Mesendoderm (in vitro differentiated cells): ENCODE measurements around the gene RREB1.
A peak's percentile ranks its signal among the peaks of the same experiment; 100 is the strongest.

Experiments
- DNase-seq: peaks from one replicate; pipeline ENCODE4 v3.0.0; 2013
- H2AK5ac ChIP-seq: 2 replicates; pipeline ENCODE4 v1.6.1; 2013; ENCODE audit warnings: low read length, inconsistent platforms
- H2BK120ac ChIP-seq: 2 replicates; pipeline ENCODE4 v1.6.1; 2013; ENCODE audit warnings: low read depth, mild to moderate bottlenecking, low read length, moderate library complexity, mixed read lengths
- H2BK15ac ChIP-seq: replicated peaks from 2 replicates; pipeline ENCODE4 v1.6.1; 2013; ENCODE audit warnings: low read depth, mild to moderate bottlenecking, moderate library complexity
- H2BK5ac ChIP-seq: 2 replicates; pipeline ENCODE4 v1.6.1; 2013; ENCODE audit warnings: low read length, inconsistent platforms
- H3K18ac ChIP-seq: 2 replicates; pipeline ENCODE4 v1.6.1; 2013; ENCODE audit warnings: mild to moderate bottlenecking, low read length, mixed read lengths
- H3K23ac ChIP-seq: one replicate; pipeline ENCODE4 v1.6.1; 2013; ENCODE audit warnings: low read length
- H3K27ac ChIP-seq: 2 replicates; pipeline ENCODE4 v1.5.1; 2013; ENCODE audit warnings: low read depth, mild to moderate bottlenecking, inconsistent platforms, low read length, moderate library complexity
- H3K27me3 ChIP-seq: 2 replicates; pipeline ENCODE4 v1.6.1; 2013; ENCODE audit warnings: low read length, control low read depth, mild to moderate bottlenecking, inconsistent platforms; ENCODE audit not compliant: insufficient read depth, poor library complexity
- H3K36me3 ChIP-seq: 2 replicates; pipeline ENCODE4 v1.6.1; 2013; ENCODE audit warnings: low read length, inconsistent platforms; ENCODE audit not compliant: control insufficient read depth, insufficient read depth
- H3K4ac ChIP-seq: one replicate; pipeline ENCODE4 v1.6.1; 2013; ENCODE audit warnings: low read depth, mild to moderate bottlenecking, low read length, moderate library complexity
- H3K4me1 ChIP-seq: 2 replicates; pipeline ENCODE4 v1.6.1; 2013; ENCODE audit warnings: low read depth, low read length, inconsistent platforms; ENCODE audit not compliant: control insufficient read depth
- H3K4me2 ChIP-seq: 2 replicates; pipeline ENCODE4 v1.6.1; 2013; ENCODE audit warnings: low read length
- H3K4me3 ChIP-seq: 2 replicates; pipeline ENCODE4 v1.5.1; 2013; ENCODE audit warnings: mild to moderate bottlenecking, low read length
- H3K56ac ChIP-seq: one replicate; pipeline ENCODE4 v1.6.1; 2013; ENCODE audit warnings: low read length
- H3K79me1 ChIP-seq: 2 replicates; pipeline ENCODE4 v1.6.1; 2013; ENCODE audit warnings: low read length, inconsistent platforms
- H3K79me2 ChIP-seq: 2 replicates; pipeline ENCODE4 v1.6.1; 2013; ENCODE audit warnings: mild to moderate bottlenecking, low read length; ENCODE audit not compliant: control insufficient read depth, insufficient read depth
- H3K9ac ChIP-seq: 2 replicates; pipeline ENCODE4 v1.6.1; 2013; ENCODE audit warnings: low read length, inconsistent platforms
- H4K5ac ChIP-seq: one replicate; pipeline ENCODE4 v1.6.1; 2013; ENCODE audit warnings: low read length
- H4K8ac ChIP-seq: one replicate; pipeline ENCODE4 v1.6.1; 2013; ENCODE audit warnings: low read depth, mild to moderate bottlenecking, control low read depth, low read length, moderate library complexity
- WGBS: extraction: QIAGEN DNeasy Blood & Tissue Kit; methylation state at CpG from one replicate; pipeline ENCODE4 v1.1.7; 2013; ENCODE audit warnings: low lambda C conversion rate, missing lambda C conversion rate; ENCODE audit not compliant: insufficient coverage; ENCODE audit errors: extremely low coverage; 5-methylcytosine and 5-hydroxymethylcytosine counted together

RREB1 gene

GRCh38 chr6:7165890-7166267 is 58.1 kb downstream of the RREB1 start:
- Histone ChIP-seq H3K9ac (no peak overlapping the region), H2BK5ac (peak overlapping the region; percentile 28), H3K4ac (peak overlapping the region; percentile 75), H3K79me2 (peaks cover 47% of the 10 kb centered on the region), H2BK15ac (no peak overlapping the region), H3K18ac (peak overlapping the region; percentile 89), H3K79me1 (peaks cover 38% of the 10 kb centered on the region), H2BK120ac (no peak overlapping the region), H3K23ac (no peak overlapping the region), H3K4me3 (no peak overlapping the region), H2AK5ac (no peak overlapping the region), H3K4me1 (peaks cover 39% of the 10 kb centered on the region), H4K5ac (no peak overlapping the region), H3K4me2 (no peak overlapping the region), H3K56ac (peak overlapping the region; percentile 75), H3K36me3 (no peaks in the 10 kb centered on the region), H4K8ac (no peak overlapping the region), H3K27ac (peak overlapping the region; percentile 30), H3K27me3 (no peaks in the 10 kb centered on the region)
- no peak for DNase-seq
- WGBS, result no CpG with 5 or more reads among the region's 4 CpGs

GRCh38 chr6:7166410-7167293 is 58.9 kb downstream of the RREB1 start:
- DNase-seq, result no peak
- WGBS, result no CpG with 5 or more reads among the region's 19 CpGs
- H3K56ac ChIP-seq, result peak overlapping the region; percentile 69

GRCh38 chr6:7169296-7169721 is 61.5 kb downstream of the RREB1 start:
- H3K27me3 ChIP-seq, result no peaks in the 10 kb centered on the region
- H4K8ac ChIP-seq, result no peak overlapping the region
- no peaks in the 10 kb centered on the region for H3K36me3 ChIP-seq
- no peak overlapping the region for H2AK5ac ChIP-seq
- peaks cover 44% of the 10 kb centered on the region for H3K4me1 ChIP-seq
- no peak overlapping the region for H4K5ac ChIP-seq
- no peak overlapping the region for H3K23ac ChIP-seq
- H3K79me1 ChIP-seq, result peaks cover 36% of the 10 kb centered on the region
- WGBS, result no CpG with 5 or more reads among the region's 3 CpGs
- DNase-seq, result no peak
- H3K4ac ChIP-seq, result no peak overlapping the region
- H3K79me2 ChIP-seq, result peaks cover 47% of the 10 kb centered on the region
- H3K4me3 ChIP-seq, result no peak overlapping the region
- H3K18ac ChIP-seq, result peak overlapping the region; percentile 72
- H2BK5ac ChIP-seq, result peak overlapping the region; percentile 36
- H3K27ac ChIP-seq, result no peak overlapping the region
- no peak overlapping the region for H2BK120ac ChIP-seq
- no peak overlapping the region for H3K4me2 ChIP-seq
- H3K9ac ChIP-seq, result no peak overlapping the region
- no peak overlapping the region for H2BK15ac ChIP-seq
- peak overlapping the region; percentile 51 for H3K56ac ChIP-seq

More at GRCh38 chr6:7166410-7167293, 58.9 kb downstream of the RREB1 start:
- H3K79me1 ChIP-seq, result peaks cover 42% of the 10 kb centered on the region
- peak overlapping the region; percentile 8 for H3K9ac ChIP-seq
- peak overlapping the region; percentile 89 for H3K18ac ChIP-seq
- H3K36me3 ChIP-seq, result no peaks in the 10 kb centered on the region
- peak overlapping the region; percentile 33 for H4K5ac ChIP-seq
- H3K4ac ChIP-seq, result peak overlapping the region; percentile 48
- peak overlapping the region; percentile 3 for H2AK5ac ChIP-seq
- no peak overlapping the region for H3K23ac ChIP-seq
- no peaks in the 10 kb centered on the region for H3K27me3 ChIP-seq
- no peak overlapping the region for H3K4me3 ChIP-seq
- H4K8ac ChIP-seq, result no peak overlapping the region
- no peak overlapping the region for H3K4me2 ChIP-seq
- H2BK120ac ChIP-seq, result no peak overlapping the region
- H3K27ac ChIP-seq, result no peak overlapping the region
- H3K4me1 ChIP-seq, result peaks cover 41% of the 10 kb centered on the region
- H3K79me2 ChIP-seq, result peaks cover 51% of the 10 kb centered on the region
- H2BK15ac ChIP-seq, result no peak overlapping the region
- no peak overlapping the region for H2BK5ac ChIP-seq

- no peak overlapping the region for H2BK15ac ChIP-seq
- H3K4me1 ChIP-seq, result peaks cover 38% of the 10 kb centered on the region
- no peak overlapping the region for H3K27ac ChIP-seq
- H3K4me2 ChIP-seq, result no peak overlapping the region
- H3K9ac ChIP-seq, result peak overlapping the region; percentile 8
- H3K56ac ChIP-seq, result peak overlapping the region; percentile 57
- peak overlapping the region; percentile 39 for H3K23ac ChIP-seq
- peaks cover 35% of the 10 kb centered on the region for H3K79me1 ChIP-seq
- no peak overlapping the region for H3K4ac ChIP-seq
- no peak overlapping the region for H3K4me3 ChIP-seq
- H3K79me2 ChIP-seq, result peaks cover 46% of the 10 kb centered on the region
- H2AK5ac ChIP-seq, result no peak overlapping the region
- no peak overlapping the region for H2BK5ac ChIP-seq
- WGBS, result no CpG with 5 or more reads among the region's 6 CpGs
- no peak overlapping the region for H2BK120ac ChIP-seq
- DNase-seq, result no peak
- H3K27me3 ChIP-seq, result no peaks in the 10 kb centered on the region
- H4K8ac ChIP-seq, result no peak overlapping the region
- no peak overlapping the region for H3K18ac ChIP-seq
- H3K36me3 ChIP-seq, result no peaks in the 10 kb centered on the region
- no peak overlapping the region for H4K5ac ChIP-seq
These were observed 62.5 kb downstream of the RREB1 start for GRCh38 chr6:7170117-7170732.

- H3K18ac ChIP-seq, result no peak overlapping the region
- no peak overlapping the region for H4K5ac ChIP-seq
- no peak overlapping the region for H2AK5ac ChIP-seq
- H4K8ac ChIP-seq, result no peak overlapping the region
- H3K79me2 ChIP-seq, result peaks cover 50% of the 10 kb centered on the region
- no peaks in the 10 kb centered on the region for H3K27me3 ChIP-seq
- no CpG with 5 or more reads among the region's 10 CpGs for WGBS
- no peak overlapping the region for H3K4me2 ChIP-seq
- H2BK15ac ChIP-seq, result no peak overlapping the region
- no peak overlapping the region for H3K9ac ChIP-seq
- no peak for DNase-seq
- peaks cover 34% of the 10 kb centered on the region for H3K4me1 ChIP-seq
- H2BK5ac ChIP-seq, result no peak overlapping the region
- peaks cover 37% of the 10 kb centered on the region for H3K79me1 ChIP-seq
- no peak overlapping the region for H2BK120ac ChIP-seq
- no peaks in the 10 kb centered on the region for H3K36me3 ChIP-seq
- H3K23ac ChIP-seq, result no peak overlapping the region
- H3K56ac ChIP-seq, result peak overlapping the region; percentile 40
- H3K4me3 ChIP-seq, result no peak overlapping the region
- no peak overlapping the region for H3K4ac ChIP-seq
- H3K27ac ChIP-seq, result no peak overlapping the region
These were observed 63.4 kb downstream of the RREB1 start for GRCh38 chr6:7171119-7171518.
